HEK293 (cell line): ENCODE results near the gene ACTR8.

Source experiments
- CTCF ChIA-PET: fragments of 350-600 bp; formaldehyde crosslinking; extraction: SDS; loops from one replicate; lab custom pipeline; 2021; ENCODE audit warnings: antibody characterized with exemption; lab: Yijun Ruan, JAX
- POLR2A ChIA-PET: fragments of 300-600 bp; formaldehyde crosslinking; extraction: SDS; loops from one replicate; lab custom pipeline; 2020; ENCODE audit warnings: antibody characterized with exemption, inconsistent platforms; lab: Yijun Ruan, JAX
- H3K27ac ChIP-seq: fragments of 200-500 bp; sonication (Bioruptor generic); 2 replicates; pipeline ENCODE4 v1.5.1; 2014; ENCODE audit warnings: low read depth, low read length, control low read depth, inconsistent platforms; ENCODE audit errors: extremely low read depth
- H3K36me3 ChIP-seq, 2 experiments: fragments of 200-500 bp in 1 of 2; sonication (Bioruptor generic) in 1 of 2; 1 replicate in 1 of 2; 2 replicates in 1 of 2; pipeline ENCODE4 v1.5.1; 2014 to 2017; ENCODE audit warnings: inconsistent platforms in 2 of 2, low read length in 2 of 2; ENCODE audit not compliant: control insufficient read depth in 2 of 2, insufficient read depth in 1 of 2
- H3K4me1 ChIP-seq: fragments of 200-500 bp; sonication (Bioruptor generic); 2 replicates; pipeline ENCODE4 v1.5.1; 2014; ENCODE audit warnings: mild to moderate bottlenecking, low read length, inconsistent platforms; ENCODE audit not compliant: control insufficient read depth, insufficient read depth
- H3K4me3 ChIP-seq: 2 replicates; pipeline ENCODE4 v1.5.1; 2011; ENCODE audit warnings: low read depth, mild to moderate bottlenecking, control low read depth, low read length, moderate library complexity
- H3K9me3 ChIP-seq: fragments of 200-500 bp; sonication (Bioruptor generic); 2 replicates; pipeline ENCODE4 v1.5.1; 2014; ENCODE audit warnings: low read depth, low read length, inconsistent platforms; ENCODE audit not compliant: control insufficient read depth, insufficient read depth
- GLI2 ChIP-seq: fragments of 450-650 bp; formaldehyde crosslinking; IDR thresholded peaks from 2 replicates; pipeline ENCODE4; 2017; ENCODE audit warnings: missing biosample characterization, missing genetic modification characterization, low read depth, borderline replicate concordance
- GLIS1 ChIP-seq: fragments of 450-650 bp; formaldehyde crosslinking; IDR thresholded peaks from 2 replicates; pipeline ENCODE4 v1.5.1; 2016; ENCODE audit warnings: missing biosample characterization, missing genetic modification characterization
- KLF8 ChIP-seq: fragments of 450-650 bp; formaldehyde crosslinking; IDR thresholded peaks from 2 replicates; pipeline ENCODE4 v1.5.1; 2016; ENCODE audit warnings: missing biosample characterization, missing genetic modification characterization
- ZNF248 ChIP-seq: fragments of 450-650 bp; formaldehyde crosslinking; IDR thresholded peaks from 2 replicates; pipeline ENCODE4 v1.5.1; 2017; ENCODE audit warnings: missing biosample characterization, missing genetic modification characterization
- ZNF266 ChIP-seq: fragments of 450-650 bp; formaldehyde crosslinking; IDR thresholded peaks from 2 replicates; pipeline ENCODE4 v1.5.1; 2016; ENCODE audit warnings: missing biosample characterization, missing genetic modification characterization, low read depth
- ZNF274 ChIP-seq, 2 experiments: fragments of 200-500 bp in 1 of 2; fragments of 450-650 bp in 1 of 2; sonication (Bioruptor generic) in 1 of 2; formaldehyde crosslinking in 1 of 2; IDR thresholded peaks; 2 replicates each; pipeline versions ENCODE4 v1.5.1 to v1.6.1; 2014 to 2016; ENCODE audit warnings: borderline replicate concordance in 1 of 2, inconsistent platforms in 1 of 2, low read length in 1 of 2, missing biosample characterization in 1 of 2, missing genetic modification characterization in 1 of 2
- ZNF292 ChIP-seq: fragments of 450-650 bp; formaldehyde crosslinking; IDR thresholded peaks from 2 replicates; pipeline ENCODE4 v1.5.1; 2016; ENCODE audit warnings: low read depth, missing biosample characterization, missing genetic modification characterization, borderline replicate concordance
- ZNF311 ChIP-seq: fragments of 450-650 bp; formaldehyde crosslinking; IDR thresholded peaks from 2 replicates; pipeline ENCODE4 v1.5.1; 2017; ENCODE audit warnings: missing biosample characterization, missing genetic modification characterization, borderline replicate concordance
- ZNF473 ChIP-seq: fragments of 450-650 bp; formaldehyde crosslinking; IDR thresholded peaks from 2 replicates; pipeline ENCODE4 v1.5.1; 2017; ENCODE audit warnings: missing biosample characterization, missing genetic modification characterization
- ZNF596 ChIP-seq: fragments of 450-650 bp; IDR thresholded peaks from 2 replicates; pipeline ENCODE4 v1.5.0; 2018; ENCODE audit warnings: missing biosample characterization, mild to moderate bottlenecking, missing genetic modification characterization, moderate library complexity
- ZNF621 ChIP-seq: fragments of 450-650 bp; formaldehyde crosslinking; IDR thresholded peaks from 2 replicates; pipeline ENCODE4 v1.5.1; 2017; ENCODE audit warnings: missing biosample characterization, missing genetic modification characterization
- TF ChIP-seq, protein P1 (sequence below): fragments of 450-650 bp; formaldehyde crosslinking; IDR thresholded peaks from 2 replicates; pipeline ENCODE4 v1.5.1; 2016; ENCODE audit warnings: missing biosample characterization, missing genetic modification characterization
- TF ChIP-seq, protein P2 (sequence below): fragments of 450-650 bp; formaldehyde crosslinking; IDR thresholded peaks from 2 replicates; pipeline ENCODE4 v1.5.1; 2016; ENCODE audit warnings: missing biosample characterization, missing genetic modification characterization
- TF ChIP-seq, protein P3 (sequence below): fragments of 450-650 bp; IDR thresholded peaks from 2 replicates; pipeline ENCODE4 v1.5.1; 2018; ENCODE audit warnings: missing biosample characterization, missing genetic modification characterization
- TF ChIP-seq, protein P4 (sequence below): fragments of 450-650 bp; formaldehyde crosslinking; IDR thresholded peaks from 2 replicates; pipeline ENCODE4 v1.5.1; 2016; ENCODE audit warnings: missing biosample characterization, missing genetic modification characterization
- TF ChIP-seq, protein P5 (sequence below): fragments of 450-650 bp; formaldehyde crosslinking; IDR thresholded peaks from 2 replicates; pipeline ENCODE4 v1.5.1; 2016; ENCODE audit warnings: missing biosample characterization, missing genetic modification characterization
- TF ChIP-seq, protein P6 (sequence below): fragments of 450-650 bp; formaldehyde crosslinking; IDR thresholded peaks from 2 replicates; pipeline ENCODE4 v1.5.1; 2017; ENCODE audit warnings: missing biosample characterization, mild to moderate bottlenecking, missing genetic modification characterization, moderate library complexity

ACTR8 gene

DNA sequence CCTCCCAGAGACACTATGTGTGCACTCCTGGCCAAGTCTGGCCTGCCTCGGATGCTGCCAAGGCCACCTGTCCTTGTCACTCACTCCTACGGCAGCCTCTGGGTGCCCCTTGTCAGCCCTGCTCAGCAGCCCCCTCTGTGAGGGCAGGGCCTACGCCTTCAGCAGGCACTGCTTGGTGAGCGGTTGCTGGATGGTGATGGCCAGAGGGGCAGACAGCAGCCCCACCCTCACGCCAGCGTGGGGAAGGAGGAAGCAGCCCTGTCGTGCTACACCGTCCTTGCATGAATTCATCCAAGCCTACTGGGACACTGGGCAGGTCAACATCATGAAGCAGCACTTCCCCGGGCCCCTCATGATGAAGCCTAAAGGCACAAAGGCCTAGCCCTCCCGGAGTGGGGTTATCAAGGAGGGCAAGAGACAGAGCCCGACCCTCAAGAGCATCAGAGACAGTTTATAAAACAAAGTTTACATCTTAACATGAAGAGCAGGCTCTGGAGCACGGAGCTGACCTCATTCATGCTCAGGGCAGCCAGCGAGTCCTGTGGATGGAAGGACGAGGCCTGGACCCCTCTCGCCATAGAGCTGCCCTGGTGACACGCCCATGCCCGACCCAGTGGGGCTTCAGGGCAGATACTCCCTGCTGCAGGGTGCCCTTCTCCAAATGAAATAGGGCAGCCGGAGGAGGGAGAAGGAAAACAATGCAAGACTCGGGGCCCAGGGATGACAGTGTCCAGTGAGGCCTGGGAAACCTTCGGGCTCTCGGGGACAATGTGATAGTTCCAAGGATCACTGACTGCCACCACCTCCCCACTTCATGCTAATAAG is 61.0 kb downstream of the ACTR8 start:
- CTCF ChIA-PET = no interaction called here
- H3K9me3 ChIP-seq = no peaks in the 10 kb centered on the region

DNA sequence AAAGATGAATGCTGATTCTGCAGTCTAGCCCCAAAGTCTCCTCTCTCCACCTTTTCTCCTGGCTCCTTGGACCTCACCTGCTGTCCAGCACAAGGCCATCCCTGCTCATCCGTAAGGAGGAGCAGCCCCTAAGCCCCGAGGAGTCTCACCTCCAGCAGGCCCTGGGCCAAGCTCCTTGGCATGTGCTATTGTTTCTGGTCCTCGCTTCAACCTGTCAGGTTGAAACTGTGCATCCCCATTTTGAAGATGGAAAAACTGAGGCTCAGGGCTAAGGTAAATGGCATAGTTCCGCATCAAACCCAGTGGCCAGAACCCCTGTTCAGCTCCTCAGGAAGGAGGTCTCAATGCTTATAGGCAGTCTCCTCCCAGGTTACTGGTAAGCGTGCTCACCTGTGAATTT is 61.9 kb downstream of the ACTR8 start:
- no peak for TF ChIP-seq ZNF473 (tag by site-specific recombination)
- no peak for TF ChIP-seq GLIS1
- no peak for TF ChIP-seq ZNF266 (tag by site-specific recombination)
- no peak for TF ChIP-seq KLF8

More for the DNA sequence above, 61.0 kb downstream of the ACTR8 start:
- Histone ChIP-seq H3K36me3 (peaks cover 0 to 73% of the 10 kb centered on the region in 2 experiments; a peak in 1 of 3 replicates), H3K4me3 (no peak overlapping the region), H3K4me1 (no peaks in the 10 kb centered on the region), H3K27ac (no peak overlapping the region)
- POLR2A ChIA-PET = no interaction called here
- TF ChIP-seq, protein P1, sequence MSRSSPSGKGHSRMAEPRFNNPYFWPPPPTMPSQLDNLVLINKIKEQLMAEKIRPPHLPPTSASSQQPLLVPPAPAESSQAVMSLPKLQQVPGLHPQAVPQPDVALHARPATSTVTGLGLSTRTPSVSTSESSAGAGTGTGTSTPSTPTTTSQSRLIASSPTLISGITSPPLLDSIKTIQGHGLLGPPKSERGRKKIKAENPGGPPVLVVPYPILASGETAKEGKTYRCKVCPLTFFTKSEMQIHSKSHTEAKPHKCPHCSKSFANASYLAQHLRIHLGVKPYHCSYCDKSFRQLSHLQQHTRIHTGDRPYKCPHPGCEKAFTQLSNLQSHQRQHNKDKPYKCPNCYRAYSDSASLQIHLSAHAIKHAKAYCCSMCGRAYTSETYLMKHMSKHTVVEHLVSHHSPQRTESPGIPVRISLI = no peak
- TF ChIP-seq, protein P2, sequence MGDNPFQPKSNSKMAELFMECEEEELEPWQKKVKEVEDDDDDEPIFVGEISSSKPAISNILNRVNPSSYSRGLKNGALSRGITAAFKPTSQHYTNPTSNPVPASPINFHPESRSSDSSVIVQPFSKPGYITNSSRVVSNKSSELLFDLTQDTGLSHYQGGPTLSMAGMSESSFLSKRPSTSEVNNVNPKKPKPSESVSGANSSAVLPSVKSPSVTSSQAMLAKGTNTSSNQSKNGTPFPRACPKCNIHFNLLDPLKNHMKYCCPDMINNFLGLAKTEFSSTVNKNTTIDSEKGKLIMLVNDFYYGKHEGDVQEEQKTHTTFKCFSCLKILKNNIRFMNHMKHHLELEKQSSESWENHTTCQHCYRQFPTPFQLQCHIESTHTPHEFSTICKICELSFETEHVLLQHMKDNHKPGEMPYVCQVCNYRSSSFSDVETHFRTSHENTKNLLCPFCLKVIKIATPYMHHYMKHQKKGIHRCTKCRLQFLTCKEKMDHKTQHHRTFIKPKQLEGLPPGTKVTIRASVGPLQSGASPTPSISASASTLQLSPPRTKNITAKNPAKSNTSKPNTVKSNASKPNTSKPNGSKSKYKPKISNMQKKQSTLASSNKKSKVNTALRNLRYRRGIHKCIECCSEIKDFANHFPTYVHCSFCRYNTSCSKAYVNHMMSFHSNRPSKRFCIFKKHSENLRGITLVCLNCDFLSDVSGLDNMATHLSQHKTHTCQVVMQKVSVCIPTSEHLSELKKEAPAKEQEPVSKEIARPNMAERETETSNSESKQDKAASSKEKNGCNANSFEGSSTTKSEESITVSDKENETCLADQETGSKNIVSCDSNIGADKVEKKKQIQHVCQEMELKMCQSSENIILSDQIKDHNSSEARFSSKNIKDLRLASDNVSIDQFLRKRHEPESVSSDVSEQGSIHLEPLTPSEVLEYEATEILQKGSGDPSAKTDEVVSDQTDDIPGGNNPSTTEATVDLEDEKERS = no peak
- TF ChIP-seq, protein P3, sequence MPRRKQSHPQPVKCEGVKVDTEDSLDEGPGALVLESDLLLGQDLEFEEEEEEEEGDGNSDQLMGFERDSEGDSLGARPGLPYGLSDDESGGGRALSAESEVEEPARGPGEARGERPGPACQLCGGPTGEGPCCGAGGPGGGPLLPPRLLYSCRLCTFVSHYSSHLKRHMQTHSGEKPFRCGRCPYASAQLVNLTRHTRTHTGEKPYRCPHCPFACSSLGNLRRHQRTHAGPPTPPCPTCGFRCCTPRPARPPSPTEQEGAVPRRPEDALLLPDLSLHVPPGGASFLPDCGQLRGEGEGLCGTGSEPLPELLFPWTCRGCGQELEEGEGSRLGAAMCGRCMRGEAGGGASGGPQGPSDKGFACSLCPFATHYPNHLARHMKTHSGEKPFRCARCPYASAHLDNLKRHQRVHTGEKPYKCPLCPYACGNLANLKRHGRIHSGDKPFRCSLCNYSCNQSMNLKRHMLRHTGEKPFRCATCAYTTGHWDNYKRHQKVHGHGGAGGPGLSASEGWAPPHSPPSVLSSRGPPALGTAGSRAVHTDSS (tag by site-specific recombination) = no peak
- TF ChIP-seq ZNF248 (tag by site-specific recombination) = no peak
- TF ChIP-seq, protein P4, sequence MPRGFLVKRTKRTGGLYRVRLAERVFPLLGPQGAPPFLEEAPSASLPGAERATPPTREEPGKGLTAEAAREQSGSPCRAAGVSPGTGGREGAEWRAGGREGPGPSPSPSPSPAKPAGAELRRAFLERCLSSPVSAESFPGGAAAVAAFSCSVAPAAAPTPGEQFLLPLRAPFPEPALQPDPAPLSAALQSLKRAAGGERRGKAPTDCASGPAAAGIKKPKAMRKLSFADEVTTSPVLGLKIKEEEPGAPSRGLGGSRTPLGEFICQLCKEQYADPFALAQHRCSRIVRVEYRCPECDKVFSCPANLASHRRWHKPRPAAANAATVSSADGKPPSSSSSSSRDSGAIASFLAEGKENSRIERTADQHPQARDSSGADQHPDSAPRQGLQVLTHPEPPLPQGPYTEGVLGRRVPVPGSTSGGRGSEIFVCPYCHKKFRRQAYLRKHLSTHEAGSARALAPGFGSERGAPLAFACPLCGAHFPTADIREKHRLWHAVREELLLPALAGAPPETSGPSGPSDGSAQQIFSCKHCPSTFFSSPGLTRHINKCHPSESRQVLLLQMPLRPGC (tag by site-specific recombination) = no peak

DNA sequence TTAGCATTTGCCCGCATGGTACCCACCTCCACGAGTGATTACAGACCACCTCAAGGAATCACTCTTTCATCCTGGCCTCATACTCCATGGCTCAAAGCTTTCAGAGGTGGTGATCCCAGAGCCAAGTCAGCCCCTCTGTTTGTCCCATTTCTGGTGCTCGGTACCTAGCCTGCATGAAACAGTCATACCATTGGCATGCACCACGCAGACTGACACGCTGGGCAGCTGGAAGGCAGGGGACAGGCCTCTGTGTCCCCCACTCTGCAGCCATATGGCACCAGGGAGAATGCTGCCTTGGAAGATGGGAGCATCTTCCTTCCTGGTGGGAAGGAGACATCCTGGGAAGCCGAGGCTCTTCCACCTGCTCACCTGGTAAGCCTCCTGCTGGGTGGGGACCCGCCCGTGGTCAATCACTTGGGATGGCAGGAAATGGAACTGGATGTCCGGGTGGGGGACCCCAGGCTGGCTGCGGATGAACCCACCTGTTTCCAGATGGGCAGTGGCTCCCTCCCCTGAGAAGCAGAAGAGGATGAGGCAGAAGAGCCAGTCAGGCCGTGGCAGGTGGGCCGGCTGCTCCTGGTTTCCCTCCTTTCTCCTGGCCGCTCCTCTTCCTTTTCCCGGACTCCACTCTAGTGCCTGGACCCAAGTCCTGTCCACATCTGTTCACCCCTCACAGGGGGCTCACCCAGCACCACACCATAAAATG is 62.6 kb downstream of the ACTR8 start:
- H3K9me3 ChIP-seq = no peaks in the 10 kb centered on the region
- H3K27ac ChIP-seq = no peak overlapping the region
- H3K36me3 ChIP-seq = peaks cover 0 to 76% of the 10 kb centered on the region in 2 experiments; a peak in 1 of 3 replicates
- H3K4me1 ChIP-seq = no peaks in the 10 kb centered on the region
- CTCF ChIA-PET = no interaction called here
- POLR2A ChIA-PET = no interaction called here
- H3K4me3 ChIP-seq = no peak overlapping the region
- TF ChIP-seq ZNF311 (tag by site-specific recombination) (no peak), GLI2 (tag by site-specific recombination) (no peak), ZNF274 (IDR thresholded peaks at IDR 0.05; ENCODE audit: low read length) (no peak), ZNF274 (tag by site-specific recombination; IDR thresholded peaks at IDR 0.05; ENCODE audit: borderline replicate concordance) (no peak), ZNF596 (tag by site-specific recombination) (no peak), ZNF292 (tag by site-specific recombination) (no peak), ZNF621 (tag by site-specific recombination) (no peak)
- TF ChIP-seq, protein P5, sequence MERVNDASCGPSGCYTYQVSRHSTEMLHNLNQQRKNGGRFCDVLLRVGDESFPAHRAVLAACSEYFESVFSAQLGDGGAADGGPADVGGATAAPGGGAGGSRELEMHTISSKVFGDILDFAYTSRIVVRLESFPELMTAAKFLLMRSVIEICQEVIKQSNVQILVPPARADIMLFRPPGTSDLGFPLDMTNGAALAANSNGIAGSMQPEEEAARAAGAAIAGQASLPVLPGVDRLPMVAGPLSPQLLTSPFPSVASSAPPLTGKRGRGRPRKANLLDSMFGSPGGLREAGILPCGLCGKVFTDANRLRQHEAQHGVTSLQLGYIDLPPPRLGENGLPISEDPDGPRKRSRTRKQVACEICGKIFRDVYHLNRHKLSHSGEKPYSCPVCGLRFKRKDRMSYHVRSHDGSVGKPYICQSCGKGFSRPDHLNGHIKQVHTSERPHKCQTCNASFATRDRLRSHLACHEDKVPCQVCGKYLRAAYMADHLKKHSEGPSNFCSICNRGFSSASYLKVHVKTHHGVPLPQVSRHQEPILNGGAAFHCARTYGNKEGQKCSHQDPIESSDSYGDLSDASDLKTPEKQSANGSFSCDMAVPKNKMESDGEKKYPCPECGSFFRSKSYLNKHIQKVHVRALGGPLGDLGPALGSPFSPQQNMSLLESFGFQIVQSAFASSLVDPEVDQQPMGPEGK (tag by site-specific recombination) = no peak
- TF ChIP-seq, protein P6, sequence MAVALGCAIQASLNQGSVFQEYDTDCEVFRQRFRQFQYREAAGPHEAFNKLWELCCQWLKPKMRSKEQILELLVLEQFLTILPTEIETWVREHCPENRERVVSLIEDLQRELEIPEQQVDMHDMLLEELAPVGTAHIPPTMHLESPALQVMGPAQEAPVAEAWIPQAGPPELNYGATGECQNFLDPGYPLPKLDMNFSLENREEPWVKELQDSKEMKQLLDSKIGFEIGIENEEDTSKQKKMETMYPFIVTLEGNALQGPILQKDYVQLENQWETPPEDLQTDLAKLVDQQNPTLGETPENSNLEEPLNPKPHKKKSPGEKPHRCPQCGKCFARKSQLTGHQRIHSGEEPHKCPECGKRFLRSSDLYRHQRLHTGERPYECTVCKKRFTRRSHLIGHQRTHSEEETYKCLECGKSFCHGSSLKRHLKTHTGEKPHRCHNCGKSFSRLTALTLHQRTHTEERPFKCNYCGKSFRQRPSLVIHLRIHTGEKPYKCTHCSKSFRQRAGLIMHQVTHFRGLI (tag by site-specific recombination) = no peak

More for the DNA sequence above, 61.9 kb downstream of the ACTR8 start:
- ChIA-PET CTCF (no interaction called here), POLR2A (no interaction called here)
- Histone ChIP-seq H3K4me3 (no peak overlapping the region), H3K4me1 (no peaks in the 10 kb centered on the region), H3K36me3 (peaks cover 0 to 76% of the 10 kb centered on the region in 2 experiments; a peak in 1 of 3 replicates), H3K27ac (no peak overlapping the region), H3K9me3 (no peaks in the 10 kb centered on the region)
